AG09319 (cell line): ENCODE data around the gene SYP.

ENCODE experiments used
- DNase-seq: peaks from one replicate; pipeline ENCODE4 v3.0.0-alpha.2; 2010; ENCODE audit warnings: low read depth; ENCODE audit errors: extremely low read depth
- CTCF ChIP-seq: IDR thresholded peaks from 2 replicates; pipeline ENCODE4 v1.5.1; 2011; ENCODE audit warnings: low read depth, mild to moderate bottlenecking, inconsistent platforms, low read length, moderate library complexity

The SYP gene

GRCh38 chrX:49190821-49191573 is 9.0 kb downstream of the SYP start:
- TF ChIP-seq CTCF, result no peak
- peak; percentile 99 for DNase-seq

GRCh38 chrX:49189606-49190005 is 10.4 kb downstream of the SYP start:
- DNase-seq, result no peak
- no peak for TF ChIP-seq CTCF

- DNase-seq, result no peak
- TF ChIP-seq CTCF, result no peak
Measured at GRCh38 chrX:49188468-49189076, 11.4 kb downstream of the SYP start.

- no peak for TF ChIP-seq CTCF
- no peak for DNase-seq
Measured at GRCh38 chrX:49187526-49187925, 12.5 kb downstream of the SYP start.

GRCh38 chrX:49187028-49187394 is 13.0 kb downstream of the SYP start:
- DNase-seq, result no peak
- no peak for TF ChIP-seq CTCF

- no peak for DNase-seq
- peak; percentile 23 for TF ChIP-seq CTCF
Measured at GRCh38 chrX:49186125-49187027, 13.6 kb downstream of the SYP start, which contains the start of gene PRICKLE3. TSS of gene PRICKLE3 (minus strand) at chrX:49186373. CDS start at chrX:49186297, 76 bp downstream.
